Fibroblast of lung (primary cell): ENCODE results near the gene PCDHB9. TPM values are rescaled to one million over a fixed set of nuclear protein-coding genes. Genes with fewer than 3 reads are reported as not detected.
"Not testable (repeated sequence)": the region's sequence is repeated elsewhere in the genome, so short reads cannot be mapped to it uniquely, and the experiment has no call there.

Experiments
- DNase-seq, 2 donors: peaks; one replicate each; pipeline versions ENCODE4 v3.0.0 to v3.0.0-alpha.2; 2010; ENCODE audit warnings: low read depth in 2 of 2
- H2AFZ ChIP-seq: 2 replicates; pipeline ENCODE4 v1.5.1; 2012; ENCODE audit warnings: low read length, control low read depth, inconsistent platforms
- H3K27ac ChIP-seq: 2 replicates; pipeline ENCODE4 v1.5.1; 2011; ENCODE audit warnings: low read length, control low read depth; ENCODE audit not compliant: insufficient read depth
- H3K27me3 ChIP-seq: 2 replicates; pipeline ENCODE4 v1.5.1; 2011; ENCODE audit warnings: mild to moderate bottlenecking, low read length; ENCODE audit not compliant: control insufficient read depth, insufficient read depth
- H3K36me3 ChIP-seq: 2 replicates; pipeline ENCODE4 v1.5.1; 2011; ENCODE audit warnings: low read length; ENCODE audit not compliant: control insufficient read depth, insufficient read depth
- H3K4me1 ChIP-seq: 2 replicates; pipeline ENCODE4 v1.5.1; 2011; ENCODE audit warnings: low read length; ENCODE audit not compliant: control insufficient read depth, insufficient read depth; ENCODE audit errors: extremely low read depth
- H3K4me2 ChIP-seq: 2 replicates; pipeline ENCODE4 v1.5.1; 2011; ENCODE audit warnings: low read length, control low read depth; ENCODE audit not compliant: insufficient read depth; ENCODE audit errors: extremely low read depth
- H3K4me3 ChIP-seq, 4 experiments: fragments of 200-600 bp in 1 of 4; sonication (generic) in 1 of 4; replicated peaks in 1 of 4; 2 replicates each; pipeline ENCODE4 v1.5.1; 2011 to 2016; ENCODE audit warnings: low read length in 4 of 4, low read depth in 3 of 4, mild to moderate bottlenecking in 3 of 4, control low read depth in 2 of 4, inconsistent platforms in 1 of 4, mixed read lengths in 1 of 4; ENCODE audit not compliant: insufficient read depth in 1 of 4; ENCODE audit errors: control extremely low read depth in 1 of 4
- H3K79me2 ChIP-seq: 2 replicates; pipeline ENCODE4 v1.5.1; 2012; ENCODE audit warnings: mild to moderate bottlenecking, low read length, inconsistent platforms; ENCODE audit not compliant: control insufficient read depth, insufficient read depth
- H3K9ac ChIP-seq: 2 replicates; pipeline ENCODE4 v1.5.1; 2011; ENCODE audit warnings: mild to moderate bottlenecking, low read length, control low read depth; ENCODE audit not compliant: insufficient read depth
- H3K9me3 ChIP-seq: 2 replicates; pipeline ENCODE4 v1.5.1; 2012; ENCODE audit warnings: low read depth, low read length; ENCODE audit not compliant: control insufficient read depth, insufficient read depth
- H4K20me1 ChIP-seq: 2 replicates; pipeline ENCODE4 v1.5.1; 2011; ENCODE audit warnings: low read length; ENCODE audit not compliant: control insufficient read depth, insufficient read depth; ENCODE audit errors: extremely low read depth
- CTCF ChIP-seq, 2 donors: IDR thresholded peaks in 1 of 2; conservative IDR thresholded peaks in 1 of 2; 1 replicate in 1 of 2; 2 replicates in 1 of 2; pipeline ENCODE4 v1.5.1; 2011 to 2012; ENCODE audit warnings: low read length in 2 of 2, control low read depth in 1 of 2, inconsistent platforms in 1 of 2, low read depth in 1 of 2, mild to moderate bottlenecking in 1 of 2
- EZH2 ChIP-seq: IDR thresholded peaks from 2 replicates; pipeline ENCODE4 v1.5.1; 2012; ENCODE audit warnings: low read length, control low read depth, mild to moderate bottlenecking; ENCODE audit errors: missing control alignments
- polyA minus RNA-seq: library from RNA; depleted of rRNA, polyadenylated mRNA; stranded (reverse); fragments of >200 nt; gene quantifications from 2 replicates; pipeline ENCODE4 v1.2.3, GENCODE V29; 2011; ENCODE audit warnings: low replicate concordance
- polyA plus RNA-seq, 2 donors: library from polyadenylated mRNA; depleted of rRNA in 1 of 2; stranded (reverse) in 1 of 2; unstranded in 1 of 2; fragments of >200 nt; gene quantifications; 2 replicates each; pipeline ENCODE4 v1.2.1, GENCODE V29; 2011 to 2012; ENCODE audit warnings: missing spikeins in 1 of 2
- total RNA-seq: library from RNA; depleted of rRNA; stranded (reverse); fragments of >200 nt; gene quantifications from 2 replicates; pipeline ENCODE4 v1.2.1, GENCODE V29; 2014

PCDHB9 gene
- total RNA-seq: 0.26 and 0.99 TPM in 2 replicates
- polyA plus RNA-seq: 0.27 and 0.82 TPM in 2 replicates
- 0.07 and 0.30 TPM in 2 replicates for polyA plus RNA-seq (2012)
- 0.12 TPM in 1 of 2 replicates, not detected in the other for polyA minus RNA-seq

GRCh38 chr5:141186897-141187512, at the start of gene PCDHB9:
Gene PCDHB9 (plus strand): TSS chr5:141187161. CDS start chr5:141187319, 158 bp downstream.
- H2AFZ ChIP-seq: no peak within 1 kb of the TSS
- peak within 1 kb of the TSS in 2 of 4 experiments; percentile 14 to 24 for H3K4me3 ChIP-seq
- no peak within 1 kb of the TSS for H3K4me2 ChIP-seq
- H3K36me3 ChIP-seq: no peaks in the 10 kb centered on the region
- no peaks in the 10 kb centered on the region for H3K9me3 ChIP-seq
- no peaks in the 10 kb centered on the region for H3K79me2 ChIP-seq
- DNase-seq: peak; percentile 3 to 6
- H3K27ac ChIP-seq: no peak within 1 kb of the TSS
- H4K20me1 ChIP-seq: no peaks in the 10 kb centered on the region
- no peaks in the 10 kb centered on the region for H3K4me1 ChIP-seq
- TF ChIP-seq CTCF (conservative IDR thresholded peaks at IDR 0.05 in 1 of 2, IDR thresholded peaks at IDR 0.05 in 1 of 2; ENCODE audit: low read depth in 1 of 2, low read length in 2 of 2) (peak; percentile 17 to 19), EZH2 (no peak)
- H3K9ac ChIP-seq: no peak within 1 kb of the TSS
- no peaks in the 10 kb centered on the region for H3K27me3 ChIP-seq

- not testable (repeated sequence) for H3K9me3 ChIP-seq
These were observed 49.6 kb upstream of the PCDHB9 start for GRCh38 chr5:141137346-141137745.

GRCh38 chr5:141149812-141150211, 37.1 kb upstream of the PCDHB9 start, which contains the start of gene PCDHB6:
Gene PCDHB6 (plus strand): TSS chr5:141150057. CDS start chr5:141150258, 201 bp downstream.
- Histone ChIP-seq H3K27ac (no peak within 1 kb of the TSS), H3K27me3 (no peaks in the 10 kb centered on the region), H3K79me2 (no peaks in the 10 kb centered on the region), H2AFZ (no peak within 1 kb of the TSS), H3K9me3 (no peaks in the 10 kb centered on the region), H3K4me3 (peak within 1 kb of the TSS in 1 of 4 experiments; percentile 25), H3K4me1 (no peaks in the 10 kb centered on the region), H4K20me1 (no peaks in the 10 kb centered on the region), H3K4me2 (no peak within 1 kb of the TSS), H3K9ac (no peak within 1 kb of the TSS), H3K36me3 (no peaks in the 10 kb centered on the region)
- no peak for DNase-seq
- TF ChIP-seq CTCF (conservative IDR thresholded peaks at IDR 0.05 in 1 of 2, IDR thresholded peaks at IDR 0.05 in 1 of 2; ENCODE audit: low read depth in 1 of 2, low read length in 2 of 2): no peak
- no peak for TF ChIP-seq EZH2

More at GRCh38 chr5:141137346-141137745, 49.6 kb upstream of the PCDHB9 start:
- not testable (repeated sequence) for H3K36me3 ChIP-seq, H3K4me1 ChIP-seq, H3K4me2 ChIP-seq, H3K27ac ChIP-seq, H3K9ac ChIP-seq, H3K79me2 ChIP-seq, H4K20me1 ChIP-seq, H3K27me3 ChIP-seq, DNase-seq, H2AFZ ChIP-seq, H3K4me3 ChIP-seq
